Right lobe of liver (tissue), 6 donors: ENCODE results near the gene BCDIN3D. TPM values are rescaled to one million over a fixed set of nuclear protein-coding genes. Genes with fewer than 3 reads are reported as not detected.
A peak's percentile ranks its signal among the peaks of the same experiment; 100 is the strongest.

ENCODE experiments used
- ATAC-seq, 4 donors: fragments of 200-7000 bp; cut with Tn5 transposase; one replicate each; pipeline ENCODE4 v1.9.1; 2020; ENCODE audit warnings: mild to moderate bottlenecking in 4 of 4, moderate library complexity in 4 of 4
- DNase-seq, 3 donors: peaks; one replicate each; pipeline ENCODE4 v3.0.0-alpha.2; 2020
- H3K27ac ChIP-seq, 3 donors: fragments of 200-600 bp; one replicate each; pipeline ENCODE4 v1.8.0; 2022
- H3K27me3 ChIP-seq, 2 donors: fragments of 200-600 bp; one replicate each; pipeline ENCODE4 v1.8.0; 2022
- H3K36me3 ChIP-seq, 4 donors: fragments of 200-600 bp; sonication (generic) in 1 of 4; one replicate each; pipeline versions ENCODE4 v1.5.1 to v1.8.0; 2017 to 2022; ENCODE audit warnings: control low read depth in 1 of 4
- H3K4me1 ChIP-seq, 4 donors: fragments of 200-600 bp; sonication (generic) in 1 of 4; one replicate each; pipeline versions ENCODE4 v1.5.1 to v1.8.0; 2017 to 2022; ENCODE audit warnings: control low read depth in 1 of 4
- H3K4me3 ChIP-seq, 3 donors: fragments of 200-600 bp; one replicate each; pipeline ENCODE4 v1.8.0; 2022
- H3K9me3 ChIP-seq, 4 donors: fragments of 200-600 bp; sonication (generic) in 1 of 4; one replicate each; pipeline versions ENCODE4 v1.5.1 to v1.8.0; 2017 to 2022; ENCODE audit warnings: control low read depth in 1 of 4
- CTCF ChIP-seq, 4 donors: fragments of 200-600 bp in 3 of 4; fragments of 450-650 bp in 1 of 4; IDR thresholded peaks; one replicate each; pipeline versions ENCODE4 v1.5.1 to v1.8.0; 2016 to 2022; ENCODE audit warnings: antibody characterized with exemption in 4 of 4, mild to moderate bottlenecking in 2 of 4
- POLR2A ChIP-seq: fragments of 450-650 bp; IDR thresholded peaks from one replicate; pipeline ENCODE4 v1.6.1; 2017; ENCODE audit warnings: antibody characterized with exemption, mild to moderate bottlenecking
- WGBS: methylation state at CpG from one replicate; pipeline ENCODE4 v1.1.6; 2018; ENCODE audit warnings: low coverage, low lambda C conversion rate; ENCODE audit not compliant: insufficient coverage; ENCODE audit errors: missing lambda C conversion rate; 5-methylcytosine and 5-hydroxymethylcytosine counted together
- intact Hi-C, 2 donors: fragments of 100-400 bp; cut with DNase I; formaldehyde crosslinking; loops; one replicate each; pipeline versions ENCODE4 v1.11.2 to v1.14.1; 2022
- total RNA-seq, 6 experiments: library from RNA; depleted of rRNA in 2 of 6; stranded (reverse); fragments of >200 nt in 2 of 6; fragmentation: NEBNext Ultra II Directional in 3 of 6; extraction: Animal tissue kit (Norgen Biotek cat#: 25700) in 3 of 6; gene quantifications; one replicate each; pipeline versions ENCODE4 v1.1.0 to v1.2.4, GENCODE V29; 2016 to 2023
- donor health status: DM: no; HTN: yes; CAD: no.
- donor health status: DM: no; HTN: no; CAD: no.
- donor health status: DM: no; HTN: no; CAD: no.
- donor health status: DM: no; HTN: yes; CAD: no.
- donor health status: DM: no; HTN: yes; CAD: no.

The BCDIN3D gene
- total RNA-seq, 6 experiments from 2014 or later: 1.6 to 3.6 (median 2.6) TPM

GRCh38 chr12:49890096-49890461 is 47.2 kb upstream of the BCDIN3D start:
- Histone ChIP-seq H3K9me3 (no peaks in the 10 kb centered on the region), H3K27me3 (no peaks in the 10 kb centered on the region), H3K4me1 (no peaks in the 10 kb centered on the region), H3K36me3 (no peaks in the 10 kb centered on the region), H3K27ac (no peak overlapping the region), H3K4me3 (no peak overlapping the region)
- no peak for TF ChIP-seq CTCF (IDR thresholded peaks at IDR 0.05)
- no peak for TF ChIP-seq POLR2A
- DNase-seq (peak in 1 of 3 donors; percentile 18), ATAC-seq (no peak)
- intact Hi-C loops: no loop called here
- WGBS: 55% methylated on average over 2 of the region's 4 CpGs

DNA sequence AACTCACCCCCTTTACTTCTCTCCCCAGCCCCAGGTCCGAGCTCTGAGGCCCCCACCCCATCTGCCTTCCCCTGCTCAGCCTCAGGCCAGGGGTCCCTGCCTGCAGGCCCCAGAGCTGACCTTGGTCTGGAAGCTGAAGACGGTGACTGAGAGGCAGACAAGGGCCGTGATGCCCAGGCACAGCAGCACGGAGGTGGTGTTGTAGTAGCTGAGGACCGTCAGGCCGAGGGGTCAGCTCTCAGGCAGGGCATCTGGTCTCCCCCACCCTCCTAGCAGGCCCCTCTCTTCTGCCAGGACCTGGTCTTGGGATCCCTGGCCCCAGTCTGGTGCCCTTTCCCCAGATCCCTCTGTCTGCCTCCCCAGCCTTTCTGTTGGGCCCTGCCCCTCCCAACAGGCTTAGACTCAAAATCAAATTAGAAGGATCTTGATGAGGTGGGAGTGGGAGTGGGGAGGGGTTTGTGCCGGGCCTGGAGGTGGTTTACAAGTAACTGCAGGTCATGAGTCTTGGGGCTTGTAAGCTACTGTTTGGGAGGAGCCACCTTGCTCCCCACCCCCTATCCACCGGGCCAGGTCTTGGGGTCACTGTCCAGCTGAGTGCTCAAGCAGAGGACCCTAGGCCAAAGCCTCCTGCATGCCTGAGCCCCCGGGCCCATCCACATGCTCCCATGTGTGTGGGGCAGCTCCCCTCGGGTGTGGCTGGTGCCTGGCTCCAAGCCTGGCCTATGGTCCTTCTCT is 46.6 kb upstream of the BCDIN3D start:
- 62% methylated on average over 2 of the region's 10 CpGs for WGBS
- no peaks in the 10 kb centered on the region for H3K4me1 ChIP-seq
- ATAC-seq (no peak), DNase-seq (peak in 1 of 3 donors; percentile 38)
- TF ChIP-seq CTCF (IDR thresholded peaks at IDR 0.05) (no peak), POLR2A (no peak)
- H3K27me3 ChIP-seq: no peaks in the 10 kb centered on the region
- H3K36me3 ChIP-seq: no peaks in the 10 kb centered on the region
- no peaks in the 10 kb centered on the region for H3K9me3 ChIP-seq
- H3K4me3 ChIP-seq: no peak overlapping the region
- intact Hi-C loops: no loop called here
- no peak overlapping the region for H3K27ac ChIP-seq

DNA sequence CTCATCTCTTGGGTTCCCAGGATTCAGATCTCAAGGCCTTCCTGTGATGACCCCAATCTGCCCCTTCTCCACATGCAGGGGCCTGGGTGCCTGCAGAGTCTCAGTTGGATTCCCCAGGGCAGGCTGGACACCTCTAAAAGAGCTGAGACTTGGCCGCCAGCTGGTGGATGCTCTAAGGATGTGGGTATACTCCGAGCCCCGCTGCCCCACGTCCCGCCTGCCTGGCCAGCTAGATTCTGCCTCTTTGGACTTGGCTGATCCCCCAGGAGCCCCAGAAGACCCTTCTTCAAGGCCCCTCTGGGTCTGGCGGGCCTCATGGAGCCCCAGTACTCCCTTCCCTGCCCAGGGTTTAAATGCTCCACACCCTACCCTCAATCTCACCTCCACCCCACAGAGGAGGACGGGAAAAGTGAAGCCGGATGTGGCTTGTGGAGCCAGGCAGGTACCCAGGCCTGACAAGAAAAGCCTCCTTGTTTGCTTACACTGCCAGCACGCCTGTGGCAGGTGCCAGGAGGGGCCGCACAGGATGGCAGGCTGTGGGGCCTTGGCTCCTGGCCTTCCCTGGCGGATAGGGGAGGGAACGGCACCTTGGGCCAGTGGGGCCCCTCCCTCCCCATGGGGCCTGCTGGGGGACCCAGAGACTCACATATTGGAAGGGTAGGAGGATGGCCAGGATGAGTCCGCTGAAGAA is 45.7 kb upstream of the BCDIN3D start:
- DNase-seq (peak in 1 of 3 donors; percentile 31), ATAC-seq (no peak)
- no peaks in the 10 kb centered on the region for H3K27me3 ChIP-seq
- no peak overlapping the region for H3K4me3 ChIP-seq
- TF ChIP-seq CTCF (IDR thresholded peaks at IDR 0.05) (no peak), POLR2A (no peak)
- no peaks in the 10 kb centered on the region for H3K4me1 ChIP-seq
- intact Hi-C loops: no loop called here
- no peaks in the 10 kb centered on the region for H3K36me3 ChIP-seq
- 81% methylated on average over 7 of the region's 13 CpGs for WGBS
- H3K9me3 ChIP-seq: no peaks in the 10 kb centered on the region
- H3K27ac ChIP-seq: no peak overlapping the region

DNA sequence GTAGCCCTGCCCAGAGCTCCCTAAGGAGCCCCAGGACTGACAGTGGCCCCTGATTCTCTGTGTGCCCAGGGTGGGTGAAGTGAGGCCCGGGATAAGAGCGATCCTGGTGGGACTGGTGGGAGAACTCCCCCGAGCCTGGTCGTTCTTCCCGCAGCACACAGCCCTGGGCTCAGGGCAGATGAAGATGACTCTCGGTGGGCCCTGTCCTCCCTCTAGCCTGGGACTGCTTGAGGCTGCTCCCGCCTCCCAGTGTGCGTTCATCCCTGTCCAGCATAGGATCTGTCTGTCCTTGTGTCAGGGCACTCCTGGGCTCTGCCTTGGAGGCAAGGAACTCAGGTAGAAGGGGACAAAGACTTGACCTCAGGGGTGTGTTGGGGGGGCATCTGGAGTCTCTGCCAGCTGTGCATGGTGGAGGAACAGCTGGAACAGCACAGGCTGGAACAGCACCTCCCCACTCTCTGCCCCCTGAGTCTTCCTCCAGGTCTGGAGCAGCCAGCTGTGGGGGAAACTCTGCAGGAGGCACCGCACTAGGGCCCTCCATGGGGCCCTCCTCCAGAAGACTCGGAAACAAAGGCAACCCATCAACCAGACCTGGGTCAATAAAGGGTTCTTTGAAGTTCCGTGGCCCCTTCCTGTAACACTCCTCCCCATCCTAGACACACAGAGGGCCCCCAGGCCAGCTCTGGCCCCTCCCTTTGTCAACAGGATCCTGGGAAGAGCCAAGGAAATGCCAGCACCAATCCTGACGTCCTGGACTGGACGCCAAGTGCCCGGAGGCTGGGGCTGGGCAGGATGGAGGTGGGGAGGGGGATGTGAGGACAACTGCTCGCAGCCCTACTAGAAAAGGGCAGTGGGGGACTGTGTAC is 44.9 kb upstream of the BCDIN3D start:
- DNase-seq: peak in 1 of 3 donors; percentile 26
- 37% methylated on average over 2 of the region's 15 CpGs for WGBS
- intact Hi-C loops: no loop called here
- no peaks in the 10 kb centered on the region for H3K27me3 ChIP-seq
- no peaks in the 10 kb centered on the region for H3K9me3 ChIP-seq
- H3K4me3 ChIP-seq: no peak overlapping the region
- no peaks in the 10 kb centered on the region for H3K4me1 ChIP-seq
- ATAC-seq: no peak
- no peak overlapping the region for H3K27ac ChIP-seq
- TF ChIP-seq CTCF (IDR thresholded peaks at IDR 0.05) (no peak), POLR2A (no peak)
- H3K36me3 ChIP-seq: no peaks in the 10 kb centered on the region
